Measurements from ENCODE around the gene FRMPD4.
A peak's percentile ranks its signal among the peaks of the same experiment; 100 is the strongest.

The FRMPD4 gene

GRCh38 chrX:12548746-12549145 is 410.5 kb downstream of the FRMPD4 start:
- DNase-seq = no peak

- no peak for DNase-seq
These were observed 415.9 kb downstream of the FRMPD4 start for GRCh38 chrX:12554206-12554605.

- DNase-seq = no peak
These were observed 424.8 kb downstream of the FRMPD4 start for GRCh38 chrX:12563121-12563520.

GRCh38 chrX:12564221-12564620 is 425.9 kb downstream of the FRMPD4 start:
- DNase-seq = no peak

- DNase-seq = peak; percentile 1
These were observed 429.6 kb downstream of the FRMPD4 start for GRCh38 chrX:12567857-12568256.

- DNase-seq = peak; percentile 18
These were observed 432.7 kb downstream of the FRMPD4 start for GRCh38 chrX:12570859-12571501.

- DNase-seq = no peak
These were observed 441.0 kb downstream of the FRMPD4 start for GRCh38 chrX:12579311-12579710.

- no peak for DNase-seq
These were observed 442.3 kb downstream of the FRMPD4 start for GRCh38 chrX:12580548-12580947.

GRCh38 chrX:12581546-12581945 is 443.3 kb downstream of the FRMPD4 start:
- no peak for DNase-seq

GRCh38 chrX:12582649-12583048 is 444.4 kb downstream of the FRMPD4 start:
- no peak for DNase-seq

- no peak for DNase-seq
These were observed 445.3 kb downstream of the FRMPD4 start for GRCh38 chrX:12583543-12583942.

- no peak for DNase-seq
These were observed 457.4 kb downstream of the FRMPD4 start for GRCh38 chrX:12595720-12596119.

GRCh38 chrX:12610079-12610478 is 471.8 kb downstream of the FRMPD4 start:
- no peak for DNase-seq

GRCh38 chrX:12611471-12611870 is 473.2 kb downstream of the FRMPD4 start:
- DNase-seq = no peak

- no peak for DNase-seq
These were observed 476.0 kb downstream of the FRMPD4 start for GRCh38 chrX:12614266-12614665.

- no peak for DNase-seq
These were observed 476.8 kb downstream of the FRMPD4 start for GRCh38 chrX:12615061-12615460.

- DNase-seq = no peak
These were observed 479.0 kb downstream of the FRMPD4 start for GRCh38 chrX:12617241-12617640.

GRCh38 chrX:12647230-12647629 is 509.0 kb downstream of the FRMPD4 start:
- no peak for DNase-seq

- no peak for DNase-seq
These were observed 510.7 kb downstream of the FRMPD4 start for GRCh38 chrX:12648995-12649394.

GRCh38 chrX:12657433-12657832 is 519.2 kb downstream of the FRMPD4 start:
- no peak for DNase-seq

GRCh38 chrX:12657881-12658280 is 519.6 kb downstream of the FRMPD4 start:
- no peak for DNase-seq

- no peak for DNase-seq
These were observed 523.2 kb downstream of the FRMPD4 start for GRCh38 chrX:12661464-12661863.

- DNase-seq = no peak
These were observed 534.3 kb downstream of the FRMPD4 start for GRCh38 chrX:12672367-12673106.

- no peak for DNase-seq
These were observed 535.2 kb downstream of the FRMPD4 start for GRCh38 chrX:12673487-12673886.

- no peak for DNase-seq
These were observed 541.2 kb downstream of the FRMPD4 start for GRCh38 chrX:12679522-12679921.

All from NCI-H748 treated with DMSO at 0.1 percent for 48 hours (cell line).